ENCODE data around the gene PTAFR.

PTAFR gene

DNA sequence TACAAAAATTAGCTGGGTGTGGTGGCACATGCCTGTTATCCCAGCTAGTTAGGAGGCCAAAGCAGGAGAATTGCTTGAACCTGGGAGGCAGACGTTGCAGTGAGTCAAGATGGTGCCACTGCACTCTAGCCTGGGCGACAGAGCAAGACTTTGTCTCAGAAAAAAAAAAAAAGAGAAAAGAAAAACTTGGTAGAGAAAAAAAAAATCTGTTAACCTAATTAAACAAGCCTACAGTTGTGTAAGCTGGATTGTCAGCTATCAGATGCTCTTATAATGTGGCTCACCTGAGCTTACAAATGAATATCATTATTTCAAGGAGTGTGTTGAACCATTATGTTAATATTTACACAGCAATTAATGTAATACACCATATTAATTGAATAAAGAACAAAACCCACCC is 61.6 kb downstream of the PTAFR start:
- no peak for DNase-seq

- no peak for DNase-seq
Measured at GRCh38 chr1:28113242-28113572, 63.3 kb downstream of the PTAFR start.

DNA sequence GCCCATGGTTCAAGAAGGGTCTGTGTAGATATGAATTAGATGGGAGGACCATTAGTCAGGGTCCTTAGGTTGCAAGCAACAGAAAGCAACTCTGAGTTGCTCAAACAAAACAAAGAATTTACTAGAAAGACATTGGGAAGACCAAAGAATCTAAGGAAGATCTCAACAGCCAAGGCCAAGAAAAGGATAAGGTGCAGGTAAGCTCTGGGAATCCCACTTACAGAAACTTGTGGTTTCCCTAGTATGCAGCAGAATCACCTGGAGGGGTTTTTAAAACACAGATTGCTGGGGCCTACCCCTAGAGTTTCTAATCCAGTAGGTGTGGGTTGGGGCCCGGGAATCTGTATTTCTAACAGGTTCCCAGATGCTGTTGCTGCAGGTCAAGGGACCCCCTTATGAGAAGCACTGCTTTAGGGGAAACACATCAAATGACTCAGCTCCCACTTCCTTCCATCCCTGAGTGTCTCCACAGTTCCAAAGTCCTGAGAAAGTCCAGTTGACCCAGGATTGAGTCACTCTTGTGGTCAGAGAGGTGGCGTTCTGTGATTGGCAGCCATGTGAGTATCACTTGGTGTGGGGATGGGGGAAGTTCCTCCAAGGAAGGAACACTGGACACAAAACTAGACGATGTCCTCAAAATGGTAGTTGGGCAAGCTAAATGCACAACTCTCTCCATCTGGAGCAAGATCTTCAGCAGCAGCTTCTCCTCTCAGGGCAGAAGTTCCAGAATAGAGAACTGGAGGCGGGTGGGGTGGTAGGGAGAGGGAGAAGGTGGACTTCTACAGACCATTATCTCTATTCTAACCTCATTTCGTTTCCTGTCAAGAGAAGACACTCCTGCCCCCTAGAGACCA is 63.9 kb downstream of the PTAFR start:
- peak; percentile 65 for DNase-seq

DNA sequence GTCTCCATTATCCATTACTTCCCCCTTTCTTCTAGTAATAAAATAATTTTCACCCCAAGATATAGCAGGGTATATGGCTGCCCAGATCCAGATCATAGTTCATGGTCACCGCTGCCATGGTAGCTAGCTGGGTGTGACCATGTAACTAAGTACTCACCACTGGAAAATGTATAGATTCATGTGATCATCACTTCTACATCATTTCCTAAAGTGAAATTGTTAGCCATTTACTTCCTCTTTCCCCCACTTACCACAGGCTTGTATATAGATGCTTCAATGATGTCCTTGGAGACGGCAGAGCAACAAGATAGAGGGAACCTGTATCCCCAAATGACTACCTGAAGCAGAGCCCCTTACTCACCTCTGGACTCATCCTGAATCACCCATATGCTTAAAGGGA is 65.3 kb downstream of the PTAFR start:
- DNase-seq: no peak

GRCh38 chr1:28110555-28110954 is 65.9 kb downstream of the PTAFR start:
- peak; percentile 66 for DNase-seq

DNA sequence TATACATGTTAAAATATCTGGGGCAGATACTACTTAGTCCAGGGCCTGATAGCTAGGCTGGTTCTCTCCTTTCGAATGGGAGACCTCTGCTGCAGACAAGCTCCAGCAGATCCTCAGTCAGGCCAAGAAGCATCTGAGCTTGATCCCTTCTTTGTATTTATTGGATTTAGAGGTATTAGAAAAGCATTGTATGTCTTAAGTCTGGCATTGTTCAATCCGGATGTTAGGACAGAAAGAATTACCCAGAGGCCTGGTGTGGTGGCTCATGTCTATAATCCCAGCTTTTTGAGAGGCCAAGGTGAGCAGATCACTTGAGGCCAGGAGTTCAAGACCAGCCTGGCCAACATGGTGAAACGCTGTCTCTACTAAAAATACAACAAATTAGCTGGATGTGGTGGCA is 66.9 kb downstream of the PTAFR start:
- DNase-seq: no peak

GRCh38 chr1:28108001-28108400 is 68.5 kb downstream of the PTAFR start:
- DNase-seq: no peak

- DNase-seq: peak; percentile 61
Measured at GRCh38 chr1:28104866-28105467, 71.5 kb downstream of the PTAFR start.

DNA sequence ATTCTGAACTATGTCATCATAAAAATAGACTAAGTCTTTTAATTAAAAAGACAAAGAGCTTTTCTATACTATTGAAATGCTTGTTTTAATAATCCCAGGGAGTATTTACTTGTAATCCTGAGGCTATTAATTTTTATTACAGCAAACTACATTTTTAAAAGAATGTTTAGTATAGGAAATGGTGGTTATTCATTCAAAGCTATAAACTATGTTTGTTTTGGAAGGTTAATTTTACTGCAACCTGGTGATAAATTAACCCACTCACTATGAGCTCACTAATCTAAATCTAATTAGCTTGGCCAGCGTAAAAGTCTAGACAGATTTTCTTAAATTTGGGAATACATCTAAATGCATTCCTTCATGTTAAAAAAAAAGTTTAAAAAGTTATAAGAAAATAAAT is 74.3 kb downstream of the PTAFR start:
- DNase-seq: no peak

DNA sequence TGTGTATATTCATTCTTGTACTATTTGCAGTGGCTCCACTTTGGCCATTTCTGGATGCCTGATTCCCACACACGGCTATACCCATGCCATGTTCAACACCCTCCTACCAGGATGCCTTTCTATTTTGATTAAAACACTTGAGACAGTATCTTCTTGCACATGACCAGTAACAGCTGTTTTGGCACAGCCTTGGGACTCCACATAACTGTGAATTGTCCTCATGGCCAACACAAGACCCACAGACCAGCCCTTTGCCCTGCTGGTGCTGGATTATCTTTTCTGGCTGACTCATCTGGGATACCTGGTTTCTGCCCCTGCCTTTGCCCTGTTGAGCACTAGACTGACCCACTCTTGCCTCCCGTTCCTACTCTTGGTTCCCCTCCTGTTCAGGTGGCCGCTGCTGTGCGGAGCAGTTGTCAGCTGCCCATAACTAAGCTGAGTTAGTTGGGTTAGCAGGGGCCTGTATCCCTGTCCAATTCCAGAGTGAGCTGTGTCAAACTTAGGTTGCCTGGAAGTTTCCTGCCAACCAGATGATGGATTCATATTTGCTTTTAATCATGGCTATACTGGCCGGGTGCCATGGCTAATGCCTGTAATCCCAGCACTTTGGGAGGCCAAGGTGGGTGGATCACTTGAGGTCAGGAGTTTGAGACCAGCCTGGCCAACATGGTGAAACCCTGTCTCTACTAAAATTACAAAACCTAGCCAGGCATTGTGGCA is 77.3 kb downstream of the PTAFR start:
- no peak for DNase-seq
